ENCODE data around the gene RPS6KA3. TPM values are rescaled to one million over a fixed set of nuclear protein-coding genes. Genes with fewer than 3 reads are reported as not detected.

RPS6KA3 gene
- total and polyA plus RNA-seq, 2 of the 8 experiments (the other 6 are each of a cell fraction or from before 2014, with no cell fraction given): 7.1 to 13.0 TPM

DNA sequence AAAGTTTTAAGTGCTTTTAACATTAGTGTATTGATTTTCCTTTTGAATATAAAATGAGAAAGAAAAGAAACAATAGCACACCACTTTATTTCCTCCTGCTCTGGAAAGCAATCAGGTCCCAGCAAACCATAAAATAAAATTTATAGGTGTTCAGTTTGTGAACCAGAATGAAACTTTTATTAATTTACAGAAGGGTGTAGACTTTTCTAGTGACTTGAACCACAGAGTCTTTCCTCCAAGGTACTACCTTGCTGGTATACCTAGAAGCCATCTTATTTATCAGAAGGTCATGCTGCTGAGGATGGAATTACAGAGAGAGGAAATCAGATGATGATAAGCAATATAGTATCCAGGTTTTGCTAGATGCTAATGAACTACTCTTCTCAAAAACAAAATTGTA, 27.6 kb upstream of the RPS6KA3 start (continued):
- TF ChIP-seq RNF2 (IDR thresholded peaks at IDR 0.05; ENCODE audit: borderline replicate concordance, low read depth, low read length, missing control alignments, poor library complexity, severe bottlenecking) (no peak), ZNF274 (IDR thresholded peaks at IDR 0.05; ENCODE audit: borderline replicate concordance, extremely low read depth, low read length) (no peak), SIX5 (IDR thresholded peaks at IDR 0.05; ENCODE audit: low read depth, low read length) (no peak)
